Measurements from ENCODE around the gene SYNGR1. TPM values are rescaled to one million over a fixed set of nuclear protein-coding genes. Genes with fewer than 3 reads are reported as not detected.

The SYNGR1 gene
- total and polyA plus RNA-seq, 2 experiments from 2014 or later = 30.9 to 37.0 TPM

- TF ChIP-seq ZNF462 (CRISPR knock-in tag; IDR thresholded peaks at IDR 0.05) (no peak), CREB1 (CRISPR knock-in tag; IDR thresholded peaks at IDR 0.05; ENCODE audit: low read depth) (no peak), NANOG (IDR thresholded peaks at IDR 0.05; ENCODE audit: borderline replicate concordance) (no peak), STAT1 (IDR thresholded peaks at IDR 0.05; ENCODE audit: unreplicated experiment) (no peak), POLR2AphosphoS5 (IDR thresholded peaks at IDR 0.05; ENCODE audit: low read depth) (no peak), ETS1 (IDR thresholded peaks at IDR 0.05) (no peak)
Observed at GRCh38 chr22:39417641-39418040, 67.8 kb downstream of the SYNGR1 start (continued).

GRCh38 chr22:39418696-39419095 lies 68.9 kb downstream of the SYNGR1 start:
- H3F3A ChIP-seq (replicated peaks; ENCODE audit: low read depth) = no peaks in the 10 kb centered on the region
- no peaks in the 10 kb centered on the region for H3K27me3 ChIP-seq (ENCODE audit: insufficient read depth)
- no peak overlapping the region for H3K4me2 ChIP-seq
- no peaks in the 10 kb centered on the region; the same call in 1 of the 2 replicates for H4K20me1 ChIP-seq (replicated peaks; ENCODE audit: insufficient read depth)
- H3K36me3 ChIP-seq (ENCODE audit: insufficient read depth) = peaks cover 5% of the 10 kb centered on the region; the same call in 1 of the 2 replicates
- no peaks in the 10 kb centered on the region for H3K79me2 ChIP-seq (replicated peaks; ENCODE audit: insufficient read depth)
- no peak overlapping the region for H3K4me3 ChIP-seq
- H3K9me2 ChIP-seq (ENCODE audit: insufficient read depth) = no peaks in the 10 kb centered on the region
- H3K27me3 Mint-ChIP-seq (ENCODE audit: insufficient read depth, low read depth, poor library complexity) = peaks cover 7% of the 10 kb centered on the region
- ATAC-seq = peak; percentile 31; the same call in 2 of the 3 replicates
- no peak overlapping the region for H2AFZ ChIP-seq
- no peaks in the 10 kb centered on the region for H3K9me3 Mint-ChIP-seq
- no peak overlapping the region; the same call in 1 of the 2 replicates for H3K27ac ChIP-seq (ENCODE audit: low read depth)
- H3K27ac Mint-ChIP-seq = 0 out of 2 replicates have a peak overlapping the region, but pooled peaks have one; percentile 54
- H3K4me3 Mint-ChIP-seq = no peak overlapping the region; the same call in 2 of the 3 replicates
- DNase-seq (ENCODE audit: low spot score) = no peak
- no peaks in the 10 kb centered on the region; the same call in 1 of the 2 replicates for H3K4me1 ChIP-seq (ENCODE audit: insufficient read depth)
- TF ChIP-seq CTCF (conservative IDR thresholded peaks at IDR 0.05; ENCODE audit: low read depth in 2 of 2) (0 out of 4 replicates have a peak, but pooled peaks of 1 of the 2 experiments have one; percentile 5), JUNB (IDR thresholded peaks at IDR 0.05; ENCODE audit: unreplicated experiment) (no peak)
- H3K36me3 Mint-ChIP-seq (ENCODE audit: low read depth) = peaks cover 38% of the 10 kb centered on the region
- no peaks in the 10 kb centered on the region; the same call in 1 of the 3 replicates for H3K4me1 Mint-ChIP-seq
